HG03460 (cell line): ENCODE data around the gene RPTOR.
A peak's percentile ranks its signal among the peaks of the same experiment; 100 is the strongest.

Experiments
- ATAC-seq: cut with Tn5 transposase; IDR thresholded peaks from one replicate; pipeline ENCODE4 v1.9.1; 2021; ENCODE audit not compliant: unreplicated experiment

Gene RPTOR

GRCh38 chr17:80586846-80587228 is 42.2 kb downstream of the RPTOR start:
- ATAC-seq: no peak

GRCh38 chr17:80588702-80589383 is 44.2 kb downstream of the RPTOR start:
- ATAC-seq: no peak

- ATAC-seq: no peak
Measured at GRCh38 chr17:80591788-80592187, 47.1 kb downstream of the RPTOR start.

DNA sequence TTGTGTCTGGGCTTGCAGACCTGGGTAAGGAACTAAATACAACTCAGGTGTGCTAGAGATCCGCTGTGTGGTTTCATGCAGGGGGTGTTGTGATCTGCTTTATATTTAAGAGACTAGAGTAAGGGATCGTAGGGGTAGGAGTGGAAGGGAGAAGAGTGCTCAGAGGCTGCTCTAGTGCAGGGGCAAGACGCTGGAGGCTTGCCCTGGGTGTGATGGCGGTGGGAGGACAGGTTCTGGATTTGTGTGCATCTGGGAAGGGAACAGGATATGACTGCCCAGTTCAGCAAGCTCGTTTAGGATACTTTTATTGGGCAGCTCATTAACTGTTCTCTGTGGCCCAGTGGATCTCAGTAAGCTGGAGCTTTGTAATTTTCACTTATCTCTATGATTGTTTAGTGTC is 47.6 kb downstream of the RPTOR start:
- no peak for ATAC-seq

DNA sequence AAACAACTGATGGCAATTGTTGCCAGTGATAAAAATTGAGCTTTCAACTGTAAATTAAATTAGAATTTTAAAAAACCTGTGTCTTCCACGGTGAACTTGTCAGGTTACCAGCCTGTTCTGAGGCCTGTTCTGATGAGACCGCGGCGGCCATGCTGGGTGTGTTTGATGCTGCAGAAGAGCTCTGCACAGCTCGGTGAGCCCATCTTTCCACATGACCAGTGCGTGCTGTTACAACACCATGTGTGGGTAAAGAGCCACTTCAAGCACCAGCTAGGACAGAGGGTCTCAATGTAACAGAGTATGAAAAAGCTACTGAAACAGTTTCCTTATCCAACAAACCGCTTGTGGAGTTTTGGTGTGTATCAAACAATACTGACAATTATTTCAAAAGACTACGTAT is 48.5 kb downstream of the RPTOR start:
- no peak for ATAC-seq

DNA sequence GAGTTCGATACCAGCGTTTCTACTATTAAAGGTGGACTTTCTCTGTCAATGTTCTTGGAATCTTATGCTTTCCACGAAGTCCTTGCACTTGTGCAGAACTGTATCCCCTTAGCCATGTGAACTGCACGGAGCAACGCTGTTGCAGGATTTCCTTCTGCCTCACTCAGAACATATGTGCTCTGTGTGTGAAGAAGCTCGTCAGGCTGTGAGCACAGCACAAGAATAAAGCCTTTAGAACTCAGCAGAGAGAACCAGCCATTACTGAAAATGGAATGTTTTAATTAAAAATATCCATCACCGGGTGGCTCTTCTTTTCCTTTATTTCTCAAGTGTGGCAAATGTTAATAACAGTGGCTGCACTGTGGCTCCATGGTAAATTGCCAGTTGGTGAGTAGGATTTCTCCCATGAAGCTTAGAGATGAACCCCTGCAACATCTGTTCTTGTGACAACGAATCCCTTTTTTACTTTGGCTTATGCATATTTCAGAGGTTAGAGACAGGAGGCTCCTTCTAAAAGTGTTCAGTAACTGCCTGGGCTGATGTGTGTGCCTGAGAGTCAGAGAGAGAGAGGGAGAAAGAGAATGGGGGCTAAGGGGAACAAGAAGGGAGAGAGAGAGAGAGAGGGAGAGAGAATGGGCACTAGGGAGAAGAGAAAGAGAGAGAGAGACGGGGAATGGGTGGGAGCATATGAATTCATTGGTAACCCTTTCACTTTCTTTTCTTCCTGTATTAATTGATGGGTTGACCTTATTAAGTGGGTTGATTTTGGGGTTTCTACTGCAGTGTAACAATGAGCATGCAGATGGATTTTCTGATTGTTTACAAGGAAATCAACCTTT is 50.0 kb downstream of the RPTOR start:
- no peak for ATAC-seq

- no peak for ATAC-seq
Measured at GRCh38 chr17:80596760-80597608, 52.3 kb downstream of the RPTOR start.

DNA sequence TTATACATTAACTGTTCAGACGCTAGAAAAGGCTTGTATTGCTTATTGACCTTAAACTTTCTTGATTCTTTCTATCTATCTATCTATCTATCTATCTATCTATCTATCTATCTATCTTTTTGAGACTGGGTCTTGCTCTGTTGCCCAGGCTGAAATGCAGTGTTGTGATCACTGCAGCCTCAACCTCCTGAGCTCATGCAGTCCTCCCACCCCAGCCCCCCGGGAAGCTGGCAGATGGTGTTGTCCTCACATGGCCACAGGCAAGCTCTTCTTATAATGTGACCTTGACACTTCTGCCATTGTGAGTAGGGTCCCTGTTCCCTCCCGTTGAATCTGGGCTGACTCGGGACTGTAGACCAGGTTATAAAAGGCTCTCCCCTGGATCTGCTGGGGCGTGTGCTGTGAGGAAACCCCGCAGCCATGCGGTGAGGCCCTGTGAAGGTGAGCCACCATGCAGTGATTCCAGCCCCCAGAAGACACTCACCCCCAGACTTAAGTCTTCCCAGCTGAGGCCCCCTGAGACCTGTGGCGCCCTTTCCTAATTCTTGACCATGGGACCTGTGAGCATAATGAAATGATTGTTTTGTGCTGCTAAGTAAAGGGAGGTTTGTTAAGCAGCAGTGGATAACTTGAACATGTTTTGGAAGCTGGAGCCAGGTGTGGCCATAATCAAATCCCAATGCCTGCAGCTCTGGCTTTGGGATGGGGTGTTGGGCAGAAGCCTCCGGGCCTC is 54.3 kb downstream of the RPTOR start:
- ATAC-seq: no peak

DNA sequence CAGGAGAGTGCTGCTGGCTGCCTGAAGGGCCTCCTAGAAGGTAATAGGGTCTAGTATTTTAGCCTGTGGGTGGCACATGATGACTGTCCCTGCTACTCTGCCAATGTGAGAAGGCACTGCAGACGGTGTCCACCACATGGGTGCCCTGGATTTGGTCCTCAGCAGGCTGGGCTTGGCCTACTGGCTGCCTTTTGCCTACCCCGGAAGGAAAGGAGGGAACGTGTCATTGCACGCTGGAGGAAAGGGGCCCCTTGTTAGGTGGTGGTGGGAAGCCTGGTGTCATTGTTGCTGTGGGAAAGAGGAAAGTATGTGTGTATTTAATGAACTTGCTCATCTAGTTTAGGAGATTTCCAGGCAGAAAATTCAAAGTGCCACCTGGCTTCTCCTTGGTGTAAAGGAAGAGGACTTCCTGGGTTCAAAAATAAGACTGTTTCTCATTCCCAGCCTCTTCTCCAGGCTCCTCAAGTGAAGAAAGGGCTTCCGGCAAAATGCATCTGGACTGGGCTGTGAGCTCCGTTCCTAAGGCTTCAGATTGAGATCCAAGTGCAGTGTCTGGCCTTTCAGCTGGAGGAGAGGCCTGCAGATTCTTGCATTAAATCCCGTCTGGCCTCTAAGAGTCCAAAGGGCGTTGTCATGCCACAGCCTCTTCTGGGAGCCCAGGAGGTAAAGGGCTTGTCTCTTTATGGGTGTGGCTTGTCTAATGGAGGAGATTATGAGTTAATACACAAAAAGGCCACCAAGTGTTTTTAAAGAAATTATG is 55.1 kb downstream of the RPTOR start:
- no peak for ATAC-seq

DNA sequence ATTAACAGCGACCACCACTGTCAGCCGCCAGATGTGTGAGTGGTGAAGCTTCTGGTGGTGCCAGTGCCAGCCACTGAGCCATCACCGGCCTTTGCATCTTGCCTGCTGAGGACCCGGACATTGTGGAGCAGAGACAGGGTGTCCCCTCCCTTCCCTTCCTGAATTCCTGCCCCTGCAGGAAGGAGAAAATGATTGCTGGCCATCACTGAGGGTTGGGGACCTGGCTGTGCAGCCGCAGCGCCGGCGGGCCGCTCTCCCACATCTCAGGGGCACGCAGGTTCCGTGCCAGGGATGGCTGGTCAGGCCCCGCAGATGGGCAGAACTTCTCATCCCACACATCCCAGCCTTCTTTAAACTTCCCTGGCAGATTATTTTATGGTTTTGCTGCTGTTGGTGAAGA is 56.5 kb downstream of the RPTOR start:
- no peak for ATAC-seq

- no peak for ATAC-seq
Measured at GRCh38 chr17:80603396-80603795, 58.8 kb downstream of the RPTOR start.

DNA sequence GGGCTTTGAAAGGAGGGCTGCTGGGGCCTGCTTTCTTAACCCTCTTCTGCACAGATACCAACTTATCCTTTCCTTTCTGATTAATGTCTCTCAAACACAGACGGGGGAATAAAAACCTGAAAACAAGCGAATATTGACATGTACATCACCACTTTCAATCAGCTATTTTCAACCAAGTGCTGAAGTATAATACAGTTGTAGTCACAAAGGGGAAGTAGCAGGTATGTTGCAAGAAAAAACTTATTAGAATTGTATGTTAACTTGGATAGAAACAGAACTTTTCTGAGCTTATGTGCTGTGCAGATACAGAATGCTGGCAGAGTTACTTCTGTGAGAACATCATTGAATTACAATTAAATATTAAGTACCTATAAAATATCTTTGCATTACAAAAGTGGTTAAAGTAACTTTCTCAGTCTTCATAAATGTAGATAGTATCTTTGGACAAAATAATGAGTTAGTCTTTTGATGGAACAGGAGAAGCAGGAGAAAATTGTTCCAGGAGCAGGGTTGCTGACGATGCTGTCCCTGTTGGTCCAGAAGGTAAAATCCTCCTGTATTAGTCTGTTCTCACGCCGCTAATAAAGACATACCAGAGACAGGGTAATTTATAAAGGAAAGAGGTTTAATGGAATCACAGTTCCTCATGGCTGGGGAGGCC is 59.5 kb downstream of the RPTOR start:
- ATAC-seq: no peak

DNA sequence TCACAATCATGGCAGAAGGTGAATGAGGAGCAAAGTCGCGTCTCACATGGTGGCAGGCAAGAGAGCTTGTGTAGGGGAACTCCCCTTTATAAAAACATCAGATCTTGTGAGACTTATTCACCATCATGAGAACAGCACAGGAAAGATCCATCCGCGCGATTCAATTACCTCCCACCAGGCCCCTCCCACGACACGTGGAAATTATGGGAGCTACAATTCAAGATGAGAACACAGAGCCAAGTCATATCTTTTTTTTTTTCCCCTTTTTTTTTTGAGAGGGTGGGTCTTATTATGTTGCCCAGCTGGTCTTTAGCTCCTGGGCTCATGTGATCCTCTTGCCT is 60.0 kb downstream of the RPTOR start:
- ATAC-seq: no peak

GRCh38 chr17:80605326-80606066 is 60.9 kb downstream of the RPTOR start:
- ATAC-seq: peak; percentile 65

DNA sequence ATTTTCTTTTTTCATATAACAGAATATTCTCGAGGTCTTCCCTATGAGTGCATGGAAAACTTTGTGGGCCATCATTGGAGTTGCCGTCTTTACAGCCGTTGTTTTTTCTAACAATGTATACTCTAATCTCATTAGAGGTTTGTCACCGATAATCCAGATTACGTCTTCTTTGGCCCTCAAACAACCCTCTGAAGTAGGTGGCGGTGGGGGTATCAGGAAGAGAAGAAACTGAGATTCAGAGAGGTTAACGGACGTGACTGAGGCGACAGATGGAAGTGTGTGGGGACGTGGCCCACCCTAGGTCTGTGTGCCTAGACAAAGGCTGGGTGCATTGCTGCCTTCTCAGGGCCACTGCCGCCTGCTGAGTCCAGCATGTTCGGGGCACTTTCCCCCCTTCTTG is 63.7 kb downstream of the RPTOR start:
- ATAC-seq: no peak

- ATAC-seq: no peak
Measured at GRCh38 chr17:80609757-80610156, 65.1 kb downstream of the RPTOR start.

GRCh38 chr17:80611816-80612215 is 67.2 kb downstream of the RPTOR start:
- ATAC-seq: no peak

DNA sequence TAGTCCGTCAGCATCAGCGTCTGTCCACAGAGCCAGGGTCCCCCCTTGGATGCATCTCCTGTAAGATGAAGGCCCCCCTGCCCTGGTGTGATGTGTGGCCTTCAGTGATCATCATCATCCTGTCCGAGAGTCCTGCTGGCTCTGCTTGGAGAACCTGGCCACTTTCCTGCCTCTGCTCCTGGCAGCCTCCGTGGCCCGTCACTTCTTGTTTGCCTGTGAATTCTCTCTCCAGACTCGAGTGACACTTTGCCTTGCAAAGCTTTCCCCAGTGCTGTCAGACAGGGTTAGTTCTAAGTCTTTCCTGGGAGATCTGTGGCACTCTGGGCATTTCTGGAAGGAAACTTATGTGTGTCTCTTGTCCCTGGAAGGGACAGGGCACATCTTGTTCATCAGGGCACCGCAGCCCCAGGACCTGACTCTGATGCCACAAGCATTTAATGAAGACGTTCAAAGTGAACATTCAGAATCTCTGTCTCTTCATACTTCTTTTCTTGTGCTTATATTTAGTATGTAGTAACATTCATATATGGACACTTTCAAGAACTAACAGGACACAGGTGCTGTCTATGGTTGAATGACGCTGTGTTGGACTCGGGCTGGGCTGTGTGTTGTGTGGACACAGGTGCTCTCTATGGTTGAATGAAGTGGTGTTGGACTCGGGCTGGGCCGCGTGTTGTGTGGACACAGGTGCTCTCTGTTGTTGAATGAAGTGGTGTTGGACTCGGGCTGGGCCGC is 68.5 kb downstream of the RPTOR start:
- no peak for ATAC-seq

DNA sequence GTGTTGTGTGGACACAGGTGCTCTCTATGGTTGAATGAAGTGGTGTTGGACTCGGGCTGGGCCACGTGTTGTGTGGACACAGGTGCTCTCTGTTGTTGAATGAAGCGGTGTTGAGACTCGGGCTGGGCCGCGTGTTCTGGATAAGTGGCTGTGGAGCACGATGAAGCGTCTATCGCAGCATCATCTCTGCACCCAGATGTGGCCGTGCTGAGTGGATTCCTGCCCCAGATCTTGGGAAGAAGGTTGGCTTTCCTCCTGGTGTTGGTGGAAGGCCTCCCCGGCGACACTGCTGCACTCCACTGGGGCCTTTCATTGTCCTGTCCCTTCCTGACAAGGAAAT is 69.1 kb downstream of the RPTOR start:
- ATAC-seq: no peak
